Raji (cell line): ENCODE data around the gene CELF4.

Experiments used
- POLR2A ChIP-seq: IDR thresholded peaks from 2 replicates; pipeline ENCODE4 v1.6.1; 2011; ENCODE audit warnings: low read depth, low read length, control low read depth; ENCODE audit not compliant: insufficient read depth

CELF4 gene

DNA sequence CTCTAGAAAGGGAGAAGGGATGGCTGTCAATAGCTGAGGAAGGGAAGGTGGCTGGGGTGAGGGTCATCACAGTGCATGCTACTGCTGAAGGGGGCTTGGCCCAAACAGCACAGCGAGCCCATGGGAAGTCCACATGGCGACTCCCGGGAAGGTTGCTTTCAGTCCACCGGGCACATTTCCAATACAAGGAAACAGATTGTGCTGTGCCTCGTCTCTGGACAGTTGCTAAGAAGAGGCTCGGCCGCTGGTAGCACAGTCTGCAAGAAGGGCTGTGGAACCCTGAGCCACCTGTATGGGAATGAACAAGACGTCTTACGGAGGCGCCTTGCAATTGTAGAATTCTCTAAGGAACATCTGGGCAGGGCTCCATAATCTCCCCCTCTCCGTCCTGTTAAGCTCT is 123.1 kb downstream of the CELF4 start:
- no peak for TF ChIP-seq POLR2A

DNA sequence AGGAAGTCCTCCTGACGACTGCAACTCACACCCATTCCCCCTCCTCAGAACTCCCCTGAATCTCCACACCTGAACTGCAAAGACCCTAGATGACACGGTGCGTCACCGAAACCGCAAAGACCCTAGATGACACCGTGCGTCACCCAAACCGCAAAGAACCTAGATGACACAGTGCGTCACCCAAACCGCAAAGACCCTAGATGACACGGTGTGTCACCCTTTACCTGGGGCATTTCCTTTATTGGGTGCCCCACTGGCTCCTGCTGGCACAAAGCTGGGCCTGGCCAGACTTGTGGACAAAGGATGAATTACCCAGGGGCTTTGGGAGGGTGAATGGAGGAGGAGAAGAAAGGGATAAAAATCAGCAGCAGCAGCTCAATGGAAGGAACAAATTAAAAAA is 123.8 kb downstream of the CELF4 start:
- no peak for TF ChIP-seq POLR2A

DNA sequence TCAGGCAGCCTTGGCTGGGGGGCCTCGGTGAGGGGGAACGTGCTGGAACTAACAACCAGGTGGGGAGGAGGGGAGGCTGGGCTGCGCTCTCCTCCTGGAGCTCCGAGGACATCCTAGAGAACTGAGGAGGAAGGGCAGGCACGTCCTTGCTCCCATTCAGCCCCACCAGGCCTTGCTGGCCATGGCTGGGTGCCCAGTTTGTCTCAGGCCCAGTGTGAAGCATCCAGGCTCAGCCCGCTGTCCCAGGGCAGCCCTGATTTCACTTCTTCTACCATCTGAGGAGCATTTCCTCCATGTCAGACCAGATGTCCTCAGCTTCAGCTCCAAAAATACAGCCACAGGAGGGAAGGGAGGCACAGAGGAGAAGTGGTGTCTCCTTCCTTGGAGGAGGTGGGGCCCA is 125.4 kb downstream of the CELF4 start:
- no peak for TF ChIP-seq POLR2A

DNA sequence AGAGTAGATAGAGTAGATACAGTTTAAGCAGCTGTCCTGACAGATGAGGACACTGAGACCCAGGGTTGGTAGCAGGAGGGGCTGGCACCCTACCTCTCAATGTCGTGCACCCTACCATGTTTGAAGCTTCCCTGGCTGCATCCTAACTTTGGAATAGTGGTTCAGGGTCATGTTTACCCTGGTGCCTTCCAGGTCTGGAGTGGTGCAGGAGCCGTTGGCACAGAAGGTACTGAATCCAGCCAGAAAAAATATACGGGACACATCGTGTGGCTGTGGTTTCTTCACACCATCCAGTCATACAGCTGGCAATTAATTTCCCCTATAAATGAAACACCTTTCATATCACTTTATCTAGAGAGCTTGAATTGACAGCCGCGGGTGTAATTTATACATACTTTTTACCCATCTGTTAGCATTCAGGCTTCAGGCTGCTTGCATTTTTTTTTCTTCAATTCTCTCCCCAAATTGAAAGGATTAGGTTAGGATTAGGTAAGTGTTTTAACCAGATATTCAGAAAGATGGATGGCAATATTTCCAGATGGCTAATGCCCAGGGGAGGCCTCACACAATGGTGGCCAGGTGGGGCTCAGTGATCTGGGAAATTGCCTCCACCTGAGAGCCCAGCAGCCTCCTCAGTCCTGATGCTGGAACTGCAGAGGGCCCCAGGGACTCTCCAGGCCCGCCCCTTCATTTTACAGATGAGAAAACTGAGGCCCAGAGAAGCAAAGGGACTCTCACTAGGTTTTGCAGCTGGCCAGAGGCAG is 127.0 kb downstream of the CELF4 start:
- no peak for TF ChIP-seq POLR2A

DNA sequence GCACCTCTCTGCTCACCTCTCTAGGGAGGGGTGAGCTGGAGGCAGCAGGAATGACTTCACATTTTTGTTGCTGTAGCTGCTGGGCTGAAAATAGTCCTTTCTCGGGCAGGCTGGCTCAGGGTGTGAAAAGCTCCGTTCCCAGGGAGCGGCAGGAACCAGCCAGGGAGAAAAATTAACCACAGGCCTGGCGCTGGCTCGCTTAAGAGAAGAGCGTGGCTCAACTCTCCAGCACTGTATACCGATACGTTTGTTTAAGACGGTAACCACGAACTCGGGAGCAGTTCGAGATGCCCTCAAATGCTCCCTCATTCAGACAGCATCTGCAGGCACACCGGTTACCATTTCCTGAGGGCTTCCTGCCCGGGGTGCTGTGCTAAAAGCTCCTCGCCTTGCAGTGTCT is 129.6 kb downstream of the CELF4 start:
- TF ChIP-seq POLR2A = no peak

DNA sequence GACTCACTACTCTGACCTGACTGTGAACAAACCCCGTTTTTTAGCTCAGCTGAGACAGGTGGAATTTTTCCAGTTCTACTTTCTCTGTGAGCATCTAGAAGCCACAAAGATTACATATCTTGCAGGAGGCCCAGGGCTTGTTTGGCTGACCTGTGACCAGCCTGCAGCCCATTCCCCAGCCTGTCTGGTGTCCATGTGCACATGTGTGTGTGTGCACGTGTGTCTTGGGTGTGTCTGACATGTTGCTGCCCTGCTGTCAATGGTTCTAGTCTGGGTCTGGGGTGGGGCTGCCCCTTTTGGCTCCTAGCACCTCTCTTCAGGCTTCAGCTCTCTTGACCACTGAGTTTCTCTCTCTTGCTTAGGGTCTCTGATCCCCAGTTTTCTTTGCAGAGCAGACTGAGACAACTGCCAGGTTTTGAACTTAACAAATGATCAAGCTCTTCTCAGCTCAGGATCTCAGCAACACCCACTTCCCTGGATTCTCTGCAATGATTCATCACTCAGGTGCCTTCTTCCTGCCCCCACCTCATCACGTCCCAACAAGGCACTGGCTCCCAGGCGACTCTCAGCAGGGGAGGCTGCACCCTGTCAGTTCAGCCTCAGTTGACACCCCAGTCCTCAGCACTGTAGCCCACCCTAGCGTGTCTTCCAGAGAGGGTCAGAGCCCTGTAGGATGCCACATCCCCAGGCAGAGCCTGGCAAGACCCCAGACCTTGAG is 130.3 kb downstream of the CELF4 start:
- no peak for TF ChIP-seq POLR2A

DNA sequence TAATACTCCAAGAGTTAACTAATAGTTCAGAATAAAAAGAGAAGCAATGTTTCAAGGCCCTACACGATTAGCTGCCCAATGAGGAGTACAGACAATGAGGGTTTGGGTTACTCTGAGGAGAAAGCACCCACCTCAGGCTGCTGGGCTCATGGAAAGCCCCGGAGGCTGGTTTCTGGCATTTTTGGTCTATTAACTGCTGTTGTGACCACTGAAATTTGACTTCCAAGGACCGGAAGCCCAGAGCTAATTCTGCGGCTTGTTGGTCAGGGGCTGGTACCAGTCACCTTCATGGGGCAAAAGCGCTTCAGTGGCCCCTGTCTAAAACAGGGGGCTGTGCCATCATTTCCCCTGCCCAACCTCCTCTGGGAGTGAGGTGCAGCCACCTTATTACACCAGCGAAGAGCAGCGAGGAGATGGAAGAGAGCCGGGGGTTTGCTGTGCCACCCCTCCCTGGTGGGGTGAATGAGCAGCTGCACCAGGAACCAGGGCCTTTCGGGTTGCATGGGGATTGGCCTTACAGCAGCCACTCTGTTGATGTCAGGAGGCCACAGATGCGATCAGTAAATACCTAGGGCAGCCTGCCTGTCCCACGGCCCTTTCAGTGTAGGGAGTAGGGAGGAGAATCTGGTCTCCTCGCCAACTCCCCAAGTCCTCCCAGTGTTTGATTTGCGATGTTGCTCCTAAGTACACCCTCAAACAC is 131.3 kb downstream of the CELF4 start:
- TF ChIP-seq POLR2A = no peak

DNA sequence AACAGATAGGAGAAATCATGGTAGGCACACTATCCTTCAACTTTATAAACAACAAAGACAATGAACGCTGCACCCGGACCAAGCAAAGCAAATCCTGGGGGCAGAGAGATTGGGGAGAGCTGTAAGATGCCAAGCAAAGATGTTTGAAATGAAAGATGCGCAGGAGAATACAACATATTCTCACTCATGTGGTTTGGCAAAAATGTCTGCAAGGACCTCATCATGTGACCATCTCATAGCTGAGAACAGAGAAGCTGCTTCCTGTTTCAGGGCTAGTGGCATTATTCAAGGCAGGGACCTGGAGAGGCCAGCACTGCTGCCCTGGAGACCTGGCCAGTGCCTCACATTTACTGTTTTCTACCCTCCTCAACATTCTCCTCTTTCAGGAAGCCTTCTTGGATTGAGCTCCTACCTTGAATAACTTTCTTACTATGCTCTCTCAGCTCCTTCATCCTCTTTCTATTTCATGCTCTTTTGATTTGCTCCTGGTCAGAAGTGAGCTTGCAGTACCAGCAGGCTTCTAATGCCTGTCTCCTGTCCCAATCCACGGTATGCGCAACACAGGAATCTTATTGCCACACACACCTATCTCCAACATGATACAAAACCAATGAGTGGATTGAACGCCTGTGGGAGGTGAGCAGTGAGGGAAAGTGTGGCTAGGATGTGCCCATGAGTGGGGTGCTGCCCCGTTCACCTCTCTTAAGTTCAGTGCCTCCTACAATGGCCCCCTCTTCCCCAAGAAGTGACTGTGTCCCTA is 133.0 kb downstream of the CELF4 start:
- no peak for TF ChIP-seq POLR2A

DNA sequence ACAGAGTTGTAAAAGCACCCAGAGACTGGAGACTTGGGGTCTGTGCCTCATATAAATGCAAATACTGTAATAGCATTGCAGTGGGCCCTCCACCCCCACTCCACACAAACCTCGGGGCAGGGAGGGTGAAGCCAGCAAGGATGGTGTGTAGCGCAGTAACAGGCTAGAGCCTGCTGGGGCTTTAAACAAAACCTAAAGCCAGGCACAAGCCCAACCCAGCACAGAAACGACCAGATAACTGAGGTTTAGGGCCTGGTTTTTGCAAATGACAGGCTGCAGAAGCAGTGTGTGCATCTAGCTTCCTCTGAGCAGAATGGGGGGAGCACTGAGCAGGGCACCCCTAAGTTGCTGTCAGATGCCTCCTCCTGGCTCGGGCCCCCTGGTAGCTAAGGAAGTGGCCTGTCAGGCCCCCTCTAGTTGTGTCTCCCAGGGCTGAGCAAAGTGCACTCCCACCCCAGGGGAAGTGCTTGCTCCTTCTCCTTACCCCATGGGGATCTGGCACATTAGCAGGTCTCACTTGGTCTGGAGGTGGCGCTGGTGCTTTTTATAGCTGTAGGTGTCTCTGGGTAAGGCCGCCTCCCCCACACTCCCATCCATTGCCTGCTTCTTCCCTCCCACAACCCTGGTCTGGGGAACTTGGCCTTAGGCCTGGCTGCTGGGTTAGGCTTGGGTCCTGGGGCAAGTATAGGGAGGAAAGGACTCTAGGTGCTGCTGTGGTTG is 135.1 kb downstream of the CELF4 start:
- TF ChIP-seq POLR2A = no peak

DNA sequence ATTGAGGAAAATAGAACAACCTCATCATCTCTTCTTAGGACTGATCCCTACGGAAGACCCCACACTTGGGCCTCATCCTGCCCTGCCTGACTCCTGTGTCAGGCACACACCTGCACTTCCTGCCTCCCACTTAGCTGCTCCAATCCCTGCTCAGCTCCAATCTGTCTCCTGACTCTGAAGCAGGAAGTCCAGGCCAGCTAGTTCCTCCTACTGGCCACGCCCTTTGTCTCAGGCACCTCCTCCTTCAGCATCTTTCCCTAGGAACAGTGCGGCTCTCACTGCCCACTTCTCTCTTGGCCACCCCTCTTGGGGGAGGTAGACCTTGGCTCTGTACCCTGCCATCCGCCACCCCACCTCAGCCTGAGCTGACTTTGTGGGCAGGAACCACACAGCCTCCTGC is 135.8 kb downstream of the CELF4 start:
- TF ChIP-seq POLR2A = no peak

DNA sequence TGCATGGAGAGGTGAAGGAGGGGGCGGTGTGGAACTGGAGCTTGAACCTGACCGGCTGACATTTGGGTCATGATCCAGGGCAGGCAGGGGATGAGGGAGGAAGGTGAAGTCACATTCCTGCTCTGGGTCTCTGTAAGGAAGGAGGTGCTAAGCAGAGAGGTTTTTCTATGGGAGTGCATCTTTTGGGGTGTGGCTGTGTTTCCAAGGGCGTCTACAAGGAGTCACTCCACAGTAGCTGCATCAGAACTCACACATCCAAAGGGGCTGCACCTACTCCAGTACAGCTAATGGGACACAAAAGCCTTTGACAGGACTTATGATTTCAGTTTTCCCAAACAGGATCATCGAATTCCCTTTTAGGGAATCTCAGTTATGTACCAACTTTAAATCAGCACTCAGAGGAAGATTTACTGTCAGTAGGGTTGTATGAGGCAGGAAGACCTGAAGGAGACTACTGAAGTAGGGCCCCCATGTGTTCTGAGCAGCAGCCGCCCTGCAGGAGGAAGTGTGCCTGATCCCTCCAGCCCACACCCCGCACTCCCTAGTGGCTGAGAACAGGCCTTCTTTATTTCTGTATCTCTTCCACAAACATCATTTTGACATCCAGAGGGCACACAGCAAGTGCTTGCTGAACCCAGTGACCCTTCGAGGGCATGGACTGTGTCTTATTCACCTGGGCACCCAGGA is 137.2 kb downstream of the CELF4 start:
- TF ChIP-seq POLR2A = no peak

DNA sequence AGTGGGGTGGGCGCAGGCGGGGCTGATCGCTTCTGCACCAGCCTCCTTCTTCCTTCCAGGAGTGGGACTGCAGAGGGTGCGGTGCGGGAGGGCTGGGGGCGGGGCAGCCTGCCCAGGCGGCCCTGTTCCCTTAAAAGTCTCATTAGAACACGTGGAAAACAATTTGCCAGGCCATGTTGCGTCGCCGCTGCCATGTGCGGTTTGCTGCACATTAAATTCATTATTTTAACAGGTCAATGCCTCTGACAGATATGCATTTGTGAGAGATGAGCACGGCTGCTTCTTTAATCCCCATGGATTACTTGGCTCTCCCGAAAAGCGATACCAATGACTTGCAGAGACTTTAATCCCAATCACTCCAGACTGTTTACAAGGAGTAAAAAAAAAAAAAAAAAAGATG is 139.0 kb downstream of the CELF4 start:
- no peak for TF ChIP-seq POLR2A

DNA sequence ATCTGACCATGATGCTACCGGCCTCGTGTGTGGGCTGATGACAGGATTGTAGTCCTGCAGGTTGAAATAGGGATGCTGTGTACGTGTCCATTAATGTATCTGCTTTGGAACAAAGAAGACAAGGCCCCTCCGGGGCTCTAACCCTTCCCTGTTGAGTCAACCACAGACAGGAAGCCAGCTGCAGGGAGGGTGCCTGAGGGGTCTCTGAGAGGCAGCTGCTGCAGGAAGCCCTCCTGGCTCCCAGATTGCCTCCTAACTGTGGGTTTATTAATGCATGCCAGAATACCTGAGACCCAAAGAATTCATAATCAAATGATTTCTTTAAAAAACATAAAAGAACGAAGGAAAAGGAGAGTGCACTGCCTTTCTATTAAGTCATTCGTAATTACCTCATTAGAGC is 140.4 kb downstream of the CELF4 start:
- no peak for TF ChIP-seq POLR2A

DNA sequence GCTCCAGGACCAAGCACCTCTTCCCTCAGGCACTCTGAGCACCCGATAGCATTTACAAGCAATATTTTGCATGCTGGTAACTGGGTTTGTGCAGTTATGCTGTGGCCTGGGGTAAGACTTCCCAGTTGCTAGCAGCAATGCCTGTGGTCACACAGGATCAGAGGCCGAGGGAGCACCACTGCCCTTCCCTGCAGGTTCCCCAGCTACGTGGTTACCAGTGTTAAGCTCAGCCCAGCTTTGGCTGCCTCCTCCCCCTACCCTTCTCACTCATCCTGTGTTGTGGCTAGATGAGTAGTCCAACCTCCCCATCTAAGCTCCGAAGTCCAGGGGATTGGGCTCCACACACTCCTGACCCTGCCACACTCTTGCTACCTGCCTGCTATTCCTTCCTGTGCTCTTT is 141.1 kb downstream of the CELF4 start:
- no peak for TF ChIP-seq POLR2A
